Measurements from ENCODE around the gene MAPKAPK2. TPM values are rescaled to one million over a fixed set of nuclear protein-coding genes. Genes with fewer than 3 reads are reported as not detected.

Gene MAPKAPK2
- total and polyA plus RNA-seq, 2 donors (not counting 1 experiment from before 2014, with no cell fraction given) = 60.3 to 85.8 TPM

DNA sequence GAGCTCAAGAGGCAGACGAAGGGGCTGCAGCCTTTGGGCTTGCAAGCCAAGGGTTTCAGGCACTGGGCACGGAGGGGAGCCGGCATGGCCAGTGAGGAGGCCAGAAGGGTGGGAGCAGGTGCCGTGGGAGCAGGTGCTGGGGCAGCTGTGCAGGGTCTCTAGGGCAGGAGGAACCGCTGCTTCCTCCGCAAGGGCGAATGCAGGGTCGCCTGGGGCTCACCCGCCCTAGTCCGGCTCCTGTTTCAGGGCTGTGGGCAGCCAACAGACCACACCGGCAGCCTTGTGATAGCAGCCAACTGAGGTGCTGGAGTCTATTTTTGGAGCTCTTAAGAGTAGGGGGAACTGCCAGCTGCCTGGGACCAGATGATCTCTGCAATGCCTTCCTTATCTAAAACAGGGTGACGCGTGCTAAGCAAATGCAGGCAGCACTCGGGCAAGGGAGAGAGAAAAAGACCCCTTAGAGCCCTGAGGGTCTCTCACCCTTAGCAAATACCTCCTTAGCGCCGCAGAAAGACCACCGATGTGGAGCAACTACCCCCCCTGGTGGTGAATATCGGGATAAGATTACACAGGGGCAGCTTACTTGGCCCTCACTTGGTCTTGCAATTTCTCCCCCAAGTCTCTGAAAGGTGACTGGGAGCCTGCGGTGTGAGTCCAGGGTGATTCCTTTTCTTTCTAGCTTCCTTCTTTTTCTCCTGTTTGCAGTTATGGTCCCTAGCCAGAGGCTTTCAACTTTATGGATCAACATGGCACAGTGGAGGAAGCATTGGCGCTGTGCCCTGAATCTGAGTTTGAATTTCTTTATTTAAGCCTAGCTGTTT, 20.7 kb upstream of the MAPKAPK2 start:
- no peak for TF ChIP-seq EZH2 (IDR thresholded peaks at IDR 0.05; ENCODE audit: borderline replicate concordance, insufficient read depth, low read depth, low read length, poor library complexity, severe bottlenecking)
- TF ChIP-seq, protein P1, sequence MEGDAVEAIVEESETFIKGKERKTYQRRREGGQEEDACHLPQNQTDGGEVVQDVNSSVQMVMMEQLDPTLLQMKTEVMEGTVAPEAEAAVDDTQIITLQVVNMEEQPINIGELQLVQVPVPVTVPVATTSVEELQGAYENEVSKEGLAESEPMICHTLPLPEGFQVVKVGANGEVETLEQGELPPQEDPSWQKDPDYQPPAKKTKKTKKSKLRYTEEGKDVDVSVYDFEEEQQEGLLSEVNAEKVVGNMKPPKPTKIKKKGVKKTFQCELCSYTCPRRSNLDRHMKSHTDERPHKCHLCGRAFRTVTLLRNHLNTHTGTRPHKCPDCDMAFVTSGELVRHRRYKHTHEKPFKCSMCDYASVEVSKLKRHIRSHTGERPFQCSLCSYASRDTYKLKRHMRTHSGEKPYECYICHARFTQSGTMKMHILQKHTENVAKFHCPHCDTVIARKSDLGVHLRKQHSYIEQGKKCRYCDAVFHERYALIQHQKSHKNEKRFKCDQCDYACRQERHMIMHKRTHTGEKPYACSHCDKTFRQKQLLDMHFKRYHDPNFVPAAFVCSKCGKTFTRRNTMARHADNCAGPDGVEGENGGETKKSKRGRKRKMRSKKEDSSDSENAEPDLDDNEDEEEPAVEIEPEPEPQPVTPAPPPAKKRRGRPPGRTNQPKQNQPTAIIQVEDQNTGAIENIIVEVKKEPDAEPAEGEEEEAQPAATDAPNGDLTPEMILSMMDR (IDR thresholded peaks at IDR 0.05) = peak; percentile 89
- no peaks in the 10 kb centered on the region for H3K36me3 ChIP-seq (replicated peaks in 1 of 2; ENCODE audit: control extremely low read depth in 1 of 2, control insufficient read depth in 1 of 2, extremely low read depth in 1 of 2, insufficient read depth in 2 of 2, low read length in 1 of 2)
- ChIA-PET POLR2A (interaction anchor here (0.8 to 1.3 kb wide), 4 partner anchors 9 to 52 kb away, joined by 3 to 5 read pairs (median 4); partner anchors contain the start of gene EIF2D), CTCF (interaction anchor here (0.6 to 18.6 kb wide), 74 partner anchors 10 to 951 kb away, joined by 3 to 215 read pairs (median 5); partner anchors contain the start of genes DYRK3, EIF2D, IKBKE and IL10)
- peaks cover 14 to 16% of the 10 kb centered on the region in 2 donors for H3K4me1 ChIP-seq (ENCODE audit: control insufficient read depth in 2 of 2, insufficient read depth in 2 of 2, low read length in 2 of 2)
- DNase-seq (peak; percentile 86), ATAC-seq (ENCODE audit: low read depth) (peak; percentile 80)
- peak overlapping the region in 2 of 5 experiments; percentile 31 to 34 for H3K4me3 ChIP-seq (ENCODE audit: control extremely low read depth in 1 of 5, extremely low read depth in 1 of 5, insufficient read depth in 1 of 5, low read depth in 2 of 5, low read length in 4 of 5)
- H3K27me3 ChIP-seq (replicated peaks in 1 of 4; ENCODE audit: control extremely low read depth in 1 of 4, control insufficient read depth in 3 of 4, insufficient read depth in 4 of 4, low read length in 3 of 4) = peaks cover 0 to 48% (median 15%) of the 10 kb centered on the region in 4 experiments
- intact Hi-C loops (cut with micrococcal nuclease) = loop anchor here (1.0 to 2.0 kb wide), 7 partner anchors 15 to 185 kb away; no protein-coding TSS in a partner anchor
- peak overlapping the region; percentile 18 for H2AFZ ChIP-seq (ENCODE audit: insufficient read depth, low read depth, low read length, poor library complexity, severe bottlenecking)
- H3K79me2 ChIP-seq (ENCODE audit: control insufficient read depth, insufficient read depth, low read length) = no peaks in the 10 kb centered on the region
- no peak overlapping the region for H3K27ac ChIP-seq (ENCODE audit: low read length in 2 of 2)
- H3K9me3 ChIP-seq (ENCODE audit: control extremely low read depth in 1 of 3, control insufficient read depth in 2 of 3, insufficient read depth in 1 of 3, low read length in 2 of 3) = no peaks in the 10 kb centered on the region
- Mint-ChIP-seq H3K27me3 (peaks cover 40% of the 10 kb centered on the region), H3K9me3 (ENCODE audit: insufficient read depth) (no peaks in the 10 kb centered on the region), H3K4me3 (peak overlapping the region; percentile 64), H3K4me1 (peaks cover 24% of the 10 kb centered on the region), H3K27ac (no peak overlapping the region)
- WGBS (ENCODE audit: insufficient coverage) = 0% methylated on average over 11 of the region's 20 CpGs
- no peaks in the 10 kb centered on the region for H4K20me1 ChIP-seq (ENCODE audit: control insufficient read depth, insufficient read depth, low read length, poor library complexity, severe bottlenecking)
- H3K9ac ChIP-seq (ENCODE audit: low read length) = peak overlapping the region; percentile 42
- H3K4me2 ChIP-seq (replicated peaks; ENCODE audit: low read depth, low read length, poor library complexity, severe bottlenecking) = peak overlapping the region; percentile 75
